ENCODE results near the gene KRTAP3-1. TPM values are rescaled to one million over a fixed set of nuclear protein-coding genes. Genes with fewer than 3 reads are reported as not detected.
"Not testable (repeated sequence)": the region's sequence is repeated elsewhere in the genome, so short reads cannot be mapped to it uniquely, and the experiment has no call there.

Gene KRTAP3-1
- total RNA-seq, 2 experiments from 2014 or later, result not detected

DNA sequence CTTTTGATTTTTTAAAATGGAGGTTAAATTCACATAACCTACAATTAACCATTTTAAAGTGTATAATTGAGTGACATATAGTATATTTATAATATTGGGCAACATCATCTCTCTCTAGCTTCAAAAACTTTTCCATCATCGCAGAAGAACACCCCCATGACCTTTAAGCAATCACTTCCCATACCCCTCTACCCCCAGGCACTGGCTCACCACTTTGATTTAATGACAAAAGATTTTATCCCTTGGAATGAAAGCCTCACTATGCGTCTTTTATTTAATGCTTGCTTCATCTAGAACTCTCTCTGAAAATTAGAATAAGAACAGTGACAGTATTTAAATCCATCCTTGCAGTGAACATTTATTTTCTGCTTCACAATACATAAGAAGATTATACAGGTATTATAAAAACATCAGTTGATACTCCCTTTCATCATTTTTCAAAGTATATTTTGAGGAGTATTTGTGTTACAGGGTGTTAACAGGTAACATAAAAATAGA is 29.0 kb upstream of the KRTAP3-1 start:
- intact Hi-C loops (cut with DNase I, micrococcal nuclease), result no loop called here
- H3K27me3 Mint-ChIP-seq, result peaks cover 4% of the 10 kb centered on the region
- Histone ChIP-seq H3K27me3 (ENCODE audit: control insufficient read depth in 1 of 2, insufficient read depth in 2 of 2, low read length in 2 of 2) (no peaks in the 10 kb centered on the region), H3K4me1 (ENCODE audit: insufficient read depth, low read length) (no peaks in the 10 kb centered on the region), H3K4me3 (ENCODE audit: low read length) (no peak overlapping the region), H3K36me3 (ENCODE audit: insufficient read depth, low read length) (no peaks in the 10 kb centered on the region), H3K9me3 (ENCODE audit: control insufficient read depth in 1 of 2, insufficient read depth in 1 of 2, low read length in 2 of 2) (peaks cover 0 to 2% of the 10 kb centered on the region in 2 experiments), H3K27ac (ENCODE audit: low read depth in 1 of 2, low read length in 2 of 2) (no peak overlapping the region)
- no peak overlapping the region for H3K4me3 Mint-ChIP-seq
- no peak for DNase-seq
- no peaks in the 10 kb centered on the region for H3K36me3 Mint-ChIP-seq (ENCODE audit: low read depth)
- TF ChIP-seq, protein P1, sequence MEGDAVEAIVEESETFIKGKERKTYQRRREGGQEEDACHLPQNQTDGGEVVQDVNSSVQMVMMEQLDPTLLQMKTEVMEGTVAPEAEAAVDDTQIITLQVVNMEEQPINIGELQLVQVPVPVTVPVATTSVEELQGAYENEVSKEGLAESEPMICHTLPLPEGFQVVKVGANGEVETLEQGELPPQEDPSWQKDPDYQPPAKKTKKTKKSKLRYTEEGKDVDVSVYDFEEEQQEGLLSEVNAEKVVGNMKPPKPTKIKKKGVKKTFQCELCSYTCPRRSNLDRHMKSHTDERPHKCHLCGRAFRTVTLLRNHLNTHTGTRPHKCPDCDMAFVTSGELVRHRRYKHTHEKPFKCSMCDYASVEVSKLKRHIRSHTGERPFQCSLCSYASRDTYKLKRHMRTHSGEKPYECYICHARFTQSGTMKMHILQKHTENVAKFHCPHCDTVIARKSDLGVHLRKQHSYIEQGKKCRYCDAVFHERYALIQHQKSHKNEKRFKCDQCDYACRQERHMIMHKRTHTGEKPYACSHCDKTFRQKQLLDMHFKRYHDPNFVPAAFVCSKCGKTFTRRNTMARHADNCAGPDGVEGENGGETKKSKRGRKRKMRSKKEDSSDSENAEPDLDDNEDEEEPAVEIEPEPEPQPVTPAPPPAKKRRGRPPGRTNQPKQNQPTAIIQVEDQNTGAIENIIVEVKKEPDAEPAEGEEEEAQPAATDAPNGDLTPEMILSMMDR (IDR thresholded peaks at IDR 0.05), result no peak
- no peak for ATAC-seq (ENCODE audit: poor library complexity)
- H3K4me1 Mint-ChIP-seq (ENCODE audit: low read depth), result no peaks in the 10 kb centered on the region
- CTCF ChIA-PET, result interaction anchor here (0.6 kb wide), 1 partner anchor 266 kb away, joined by 3 read pairs; no protein-coding TSS in a partner anchor
- no peak overlapping the region for H3K27ac Mint-ChIP-seq
- H3K9me3 Mint-ChIP-seq, result no peaks in the 10 kb centered on the region
- POLR2A ChIA-PET, result no interaction called here

DNA sequence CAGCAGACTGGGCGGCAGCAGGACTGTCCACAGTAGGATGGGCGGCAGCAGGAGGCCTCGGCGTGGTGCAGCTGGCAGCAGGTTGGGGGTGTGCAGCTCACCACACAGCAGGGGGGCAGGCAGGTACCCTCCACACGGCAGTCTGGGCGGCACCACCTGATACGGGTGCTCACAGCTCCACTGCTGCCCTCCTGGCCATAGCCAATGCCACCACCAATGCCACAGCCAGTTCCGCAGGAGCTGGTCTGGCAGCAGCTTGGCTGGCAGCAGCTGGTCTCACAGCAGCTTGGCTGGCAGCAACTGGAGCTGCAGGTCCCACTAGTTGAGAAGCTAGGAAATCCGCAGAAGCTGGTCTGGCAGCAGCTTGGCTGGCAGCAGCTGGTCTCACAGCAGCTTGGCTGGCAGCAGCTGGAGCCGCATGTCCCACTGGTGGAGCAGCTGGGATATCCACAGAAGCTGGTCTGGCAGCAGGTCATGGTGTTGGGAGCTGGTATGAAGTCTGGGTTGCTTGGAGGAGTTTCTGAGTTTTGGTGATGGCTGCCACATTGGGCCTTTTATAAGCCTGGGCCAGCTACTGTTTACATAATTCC is 25.5 kb upstream of the KRTAP3-1 start, which contains the start of gene KRTAP1-3:
KRTAP1-3 (minus strand) TSS at position 529 of the 590 bp plus-strand sequence; CDS start at position 476, 53 bp downstream.
- intact Hi-C loops (cut with DNase I, micrococcal nuclease); H3K36me3 Mint-ChIP-seq (ENCODE audit: low read depth); H3K27ac ChIP-seq (ENCODE audit: low read depth in 1 of 2, low read length in 2 of 2); H3K4me3 ChIP-seq (ENCODE audit: low read length); H3K4me1 Mint-ChIP-seq (ENCODE audit: low read depth); H3K9me3 Mint-ChIP-seq; H3K4me1 ChIP-seq (ENCODE audit: insufficient read depth, low read length); H3K36me3 ChIP-seq (ENCODE audit: insufficient read depth, low read length); CTCF ChIA-PET; POLR2A ChIA-PET; H3K9me3 ChIP-seq (ENCODE audit: control insufficient read depth in 1 of 2, insufficient read depth in 1 of 2, low read length in 2 of 2); DNase-seq; H3K27me3 ChIP-seq (ENCODE audit: control insufficient read depth in 1 of 2, insufficient read depth in 2 of 2, low read length in 2 of 2); ATAC-seq (ENCODE audit: poor library complexity); H3K4me3 Mint-ChIP-seq; H3K27ac Mint-ChIP-seq: not testable (repeated sequence)
- peaks cover 30% of the 10 kb centered on the region for H3K27me3 Mint-ChIP-seq

DNA sequence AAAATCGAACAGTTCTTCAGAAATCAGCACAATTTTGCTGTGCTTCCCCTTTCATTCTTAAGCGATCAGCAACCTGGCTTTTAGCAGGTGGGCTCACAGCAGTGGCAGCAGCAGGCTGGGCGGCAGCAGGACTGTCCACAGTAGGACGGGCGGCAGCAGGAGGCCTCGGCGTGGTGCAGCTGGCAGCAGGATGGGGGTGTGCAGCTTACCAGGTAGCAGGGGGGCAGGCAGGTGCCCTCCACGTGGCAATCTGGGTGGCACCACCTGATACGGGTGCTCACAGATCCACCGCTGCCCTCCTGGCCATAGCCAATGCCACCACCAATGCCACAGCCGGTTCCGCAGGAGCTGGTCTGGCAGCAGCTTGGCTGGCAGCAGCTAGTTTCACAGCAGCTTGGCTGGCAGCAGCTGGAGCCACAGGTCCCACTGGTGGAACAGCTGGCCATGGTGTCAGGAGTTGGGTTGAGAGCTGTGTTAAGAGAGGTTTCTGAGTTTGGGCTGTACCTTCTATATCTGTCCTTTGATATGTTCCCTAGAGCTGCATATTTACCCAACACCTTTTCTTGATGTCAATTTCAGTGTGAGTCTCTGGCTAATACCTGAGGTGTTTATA is 20.8 kb upstream of the KRTAP3-1 start, which contains the start of gene KRTAP1-4:
KRTAP1-4 (minus strand) TSS at position 563 of the 613 bp plus-strand sequence; CDS start at position 446, 117 bp downstream.
- Histone ChIP-seq H3K4me1 (ENCODE audit: insufficient read depth, low read length) (no peaks in the 10 kb centered on the region), H3K4me3 (ENCODE audit: low read length) (no peak within 1 kb of the TSS), H3K36me3 (ENCODE audit: insufficient read depth, low read length) (no peaks in the 10 kb centered on the region), H3K27me3 (ENCODE audit: control insufficient read depth in 1 of 2, insufficient read depth in 2 of 2, low read length in 2 of 2) (peaks cover 2 to 4% of the 10 kb centered on the region in 2 experiments), H3K9me3 (ENCODE audit: control insufficient read depth in 1 of 2, insufficient read depth in 1 of 2, low read length in 2 of 2) (no peaks in the 10 kb centered on the region), H3K27ac (ENCODE audit: low read depth in 1 of 2, low read length in 2 of 2) (no peak within 1 kb of the TSS)
- intact Hi-C loops (cut with DNase I, micrococcal nuclease), result no loop called here
- no peak within 1 kb of the TSS for H3K27ac Mint-ChIP-seq
- DNase-seq (no peak), ATAC-seq (ENCODE audit: poor library complexity) (no peak)
- no peak within 1 kb of the TSS for H3K4me3 Mint-ChIP-seq
- H3K27me3 Mint-ChIP-seq, result peaks cover 51% of the 10 kb centered on the region
- ChIA-PET POLR2A (interaction anchor here (0.6 kb wide), 1 partner anchor 12 kb away, joined by 3 read pairs; no protein-coding TSS in a partner anchor), CTCF (no interaction called here)
- H3K4me1 Mint-ChIP-seq (ENCODE audit: low read depth), result no peaks in the 10 kb centered on the region
- H3K9me3 Mint-ChIP-seq, result no peaks in the 10 kb centered on the region
- H3K36me3 Mint-ChIP-seq (ENCODE audit: low read depth), result no peaks in the 10 kb centered on the region
- TF ChIP-seq, protein P1 (IDR thresholded peaks at IDR 0.05), result no peak
